Sigmoid colon (tissue), 7 donors: ENCODE measurements around the gene CD34. TPM values are rescaled to one million over a fixed set of nuclear protein-coding genes. Genes with fewer than 3 reads are reported as not detected.

Experiments used
- DNase-seq: peaks from one replicate; pipeline ENCODE4 v3.0.0-alpha.2; 2019
- H3K27ac ChIP-seq, 4 donors: fragments of 200-600 bp; sonication (generic); one replicate each; pipeline ENCODE4 v1.5.1; 2016 to 2019; ENCODE audit warnings: mild to moderate bottlenecking in 1 of 4
- H3K27me3 ChIP-seq, 3 donors: fragments of 200-600 bp; sonication (generic); one replicate each; pipeline ENCODE4 v1.5.1; 2019; ENCODE audit warnings: mild to moderate bottlenecking in 1 of 3
- H3K36me3 ChIP-seq, 4 donors: fragments of 200-600 bp; sonication (generic); one replicate each; pipeline ENCODE4 v1.5.1; 2016 to 2019
- H3K4me1 ChIP-seq, 4 donors: fragments of 200-600 bp; sonication (generic); one replicate each; pipeline ENCODE4 v1.5.1; 2017 to 2019
- H3K4me3 ChIP-seq, 4 donors: fragments of 200-600 bp; sonication (generic); one replicate each; pipeline ENCODE4 v1.5.1; 2017 to 2019; ENCODE audit warnings: mild to moderate bottlenecking in 2 of 4, moderate library complexity in 1 of 4
- H3K9me3 ChIP-seq, 4 donors: fragments of 200-600 bp in 3 of 4; sonication (generic) in 3 of 4; one replicate each; pipeline versions ENCODE4 v1.5.1 to v1.6.1; 2013 to 2019
- CTCF ChIP-seq, 4 experiments: fragments of 450-650 bp in 3 of 4; fragments of 200-600 bp in 1 of 4; IDR thresholded peaks; one replicate each; pipeline ENCODE4 v1.5.1; 2016 to 2019; ENCODE audit warnings: antibody characterized with exemption in 4 of 4, mild to moderate bottlenecking in 3 of 4, moderate library complexity in 2 of 4
- EP300 ChIP-seq, 4 donors: sonication (generic); formaldehyde crosslinking; IDR thresholded peaks; one replicate each; pipeline ENCODE4 v1.6.1; 2017; ENCODE audit warnings: antibody characterized with exemption in 4 of 4
- POLR2A ChIP-seq, 2 donors: fragments of 450-650 bp; IDR thresholded peaks; one replicate each; pipeline ENCODE4 v1.6.1; 2016; ENCODE audit warnings: antibody characterized with exemption in 2 of 2, mild to moderate bottlenecking in 2 of 2, moderate library complexity in 2 of 2
- POLR2AphosphoS5 ChIP-seq, 4 donors: sonication (generic); formaldehyde crosslinking; IDR thresholded peaks; one replicate each; pipeline ENCODE4 v1.6.1; 2017; ENCODE audit warnings: antibody characterized with exemption in 4 of 4
- WGBS, 2 donors: extraction: QIAGEN DNeasy Blood & Tissue Kit; methylation state at CpG; one replicate each; pipeline ENCODE4 v1.1.7; 2013; 5-methylcytosine and 5-hydroxymethylcytosine counted together
- intact Hi-C: fragments of 100-400 bp; cut with DNase I; formaldehyde crosslinking; loops from one replicate; pipeline ENCODE4 v1.15.1; 2023
- polyA plus RNA-seq, 3 donors: library from polyadenylated mRNA; stranded (reverse); fragments of 200-250 nt; gene quantifications; one replicate each; pipeline ENCODE4 v1.2.3, GENCODE V29; 2013
- total RNA-seq, 4 donors: library from RNA; depleted of rRNA; stranded (reverse); fragments of >200 nt; gene quantifications; one replicate each; pipeline ENCODE4 v1.1.0, GENCODE V29; 2016
- donor health status: healthy with polysubstance abuse.
- donor health status: Bipolar disorder and iron deficiency.
- donor health status: healthy.

Gene CD34
- total and polyA plus RNA-seq, 7 donors, result 1.8 to 58.7 (median 15.9) TPM

GRCh38 chr1:207853372-207853757 is 57.6 kb downstream of the CD34 start:
- DNase-seq, result no peak
- no peaks in the 10 kb centered on the region for H3K9me3 ChIP-seq
- H3K27ac ChIP-seq, result peak overlapping the region in 3 of 4 donors; percentile 5 to 44 (median 33)
- no peak overlapping the region for H3K4me3 ChIP-seq
- TF ChIP-seq EP300 (IDR thresholded peaks at IDR 0.05), result no peak
- TF ChIP-seq POLR2AphosphoS5 (IDR thresholded peaks at IDR 0.05), result no peak
- TF ChIP-seq POLR2A (IDR thresholded peaks at IDR 0.05), result no peak
- no peak for TF ChIP-seq CTCF (IDR thresholded peaks at IDR 0.05)
- H3K27me3 ChIP-seq, result no peaks in the 10 kb centered on the region
- WGBS, 2 donors, result 4 to 14% methylated on average over 1 of the region's 1 CpG
- peaks cover 0 to 88% (median 78%) of the 10 kb centered on the region in 4 donors for H3K4me1 ChIP-seq
- no peaks in the 10 kb centered on the region for H3K36me3 ChIP-seq
- intact Hi-C loops, result no loop called here

GRCh38 chr1:207852576-207853371 is 58.2 kb downstream of the CD34 start:
- no peak for DNase-seq
- Histone ChIP-seq H3K27me3 (no peaks in the 10 kb centered on the region), H3K4me3 (no peak overlapping the region), H3K9me3 (no peaks in the 10 kb centered on the region), H3K27ac (peak overlapping the region in 3 of 4 donors; percentile 24 to 44 (median 33)), H3K36me3 (no peaks in the 10 kb centered on the region), H3K4me1 (peaks cover 0 to 87% (median 75%) of the 10 kb centered on the region in 4 donors)
- intact Hi-C loops, result no loop called here
- 57 to 69% methylated on average over 9 of the region's 9 CpGs for WGBS, 2 donors
- TF ChIP-seq CTCF (IDR thresholded peaks at IDR 0.05), result no peak
- TF ChIP-seq POLR2A (IDR thresholded peaks at IDR 0.05), result no peak
- TF ChIP-seq EP300 (IDR thresholded peaks at IDR 0.05), result no peak

- Histone ChIP-seq H3K36me3 (no peaks in the 10 kb centered on the region), H3K27ac (peak overlapping the region in 2 of 4 donors; percentile 55 to 67), H3K9me3 (no peaks in the 10 kb centered on the region), H3K4me3 (no peak overlapping the region), H3K27me3 (no peaks in the 10 kb centered on the region), H3K4me1 (peaks cover 0 to 87% (median 71%) of the 10 kb centered on the region in 4 donors)
- TF ChIP-seq CTCF (IDR thresholded peaks at IDR 0.05), result no peak
- no peak for TF ChIP-seq EP300 (IDR thresholded peaks at IDR 0.05)
- intact Hi-C loops, result no loop called here
- no peak for DNase-seq
- WGBS, 2 donors, result 91 to 95% methylated on average over 4 of the region's 4 CpGs
Measured at GRCh38 chr1:207851696-207852095, 59.2 kb downstream of the CD34 start.

- WGBS, 2 donors, result 87 to 90% methylated on average over 7 of the region's 7 CpGs
- intact Hi-C loops, result no loop called here
- TF ChIP-seq CTCF (IDR thresholded peaks at IDR 0.05) (no peak), POLR2AphosphoS5 (IDR thresholded peaks at IDR 0.05) (no peak), EP300 (IDR thresholded peaks at IDR 0.05) (no peak)
- Histone ChIP-seq H3K9me3 (no peaks in the 10 kb centered on the region), H3K27ac (peak overlapping the region; percentile 2 to 67 (median 46)), H3K36me3 (no peaks in the 10 kb centered on the region), H3K27me3 (no peaks in the 10 kb centered on the region), H3K4me1 (peaks cover 0 to 86% (median 70%) of the 10 kb centered on the region in 4 donors), H3K4me3 (no peak overlapping the region)
- DNase-seq, result no peak
Measured at GRCh38 chr1:207850621-207851407, 60.1 kb downstream of the CD34 start.
